GM12892 (cell line): Measurements from ENCODE around the gene DHDDS.

Experiments used
- POLR2AphosphoS5 ChIP-seq: IDR thresholded peaks from 2 replicates; pipeline ENCODE4 v1.6.1; 2011; ENCODE audit warnings: low read depth, low read length, control low read depth
- TAF1 ChIP-seq: IDR thresholded peaks from 2 replicates; pipeline ENCODE4 v1.6.1; 2011; ENCODE audit warnings: low read depth, mild to moderate bottlenecking, control low read depth, low read length, borderline replicate concordance

- TF ChIP-seq TAF1 = no peak
- no peak for TF ChIP-seq POLR2AphosphoS5
Measured at GRCh38 chr1:26401891-26402290, 30.2 kb upstream of the DHDDS start.
